ENCODE measurements around the gene PPID.

- no peak for TF ChIP-seq POLR2A (IDR thresholded peaks at IDR 0.05)
- no peak for TF ChIP-seq CTCF (IDR thresholded peaks at IDR 0.05)
These were observed 15.7 kb upstream of the PPID start for GRCh38 chr4:158738866-158739265.

Data from lower leg skin (tissue), 3 donors.